Anterior cingulate cortex (tissue), 58 donors: ENCODE data around the gene WNT7A.

Experiments
- DNase-seq, 58 donors: peaks; one replicate each; lab custom pipeline; 2025; lab: John Stamatoyannopoulos, UW

The WNT7A gene

DNA sequence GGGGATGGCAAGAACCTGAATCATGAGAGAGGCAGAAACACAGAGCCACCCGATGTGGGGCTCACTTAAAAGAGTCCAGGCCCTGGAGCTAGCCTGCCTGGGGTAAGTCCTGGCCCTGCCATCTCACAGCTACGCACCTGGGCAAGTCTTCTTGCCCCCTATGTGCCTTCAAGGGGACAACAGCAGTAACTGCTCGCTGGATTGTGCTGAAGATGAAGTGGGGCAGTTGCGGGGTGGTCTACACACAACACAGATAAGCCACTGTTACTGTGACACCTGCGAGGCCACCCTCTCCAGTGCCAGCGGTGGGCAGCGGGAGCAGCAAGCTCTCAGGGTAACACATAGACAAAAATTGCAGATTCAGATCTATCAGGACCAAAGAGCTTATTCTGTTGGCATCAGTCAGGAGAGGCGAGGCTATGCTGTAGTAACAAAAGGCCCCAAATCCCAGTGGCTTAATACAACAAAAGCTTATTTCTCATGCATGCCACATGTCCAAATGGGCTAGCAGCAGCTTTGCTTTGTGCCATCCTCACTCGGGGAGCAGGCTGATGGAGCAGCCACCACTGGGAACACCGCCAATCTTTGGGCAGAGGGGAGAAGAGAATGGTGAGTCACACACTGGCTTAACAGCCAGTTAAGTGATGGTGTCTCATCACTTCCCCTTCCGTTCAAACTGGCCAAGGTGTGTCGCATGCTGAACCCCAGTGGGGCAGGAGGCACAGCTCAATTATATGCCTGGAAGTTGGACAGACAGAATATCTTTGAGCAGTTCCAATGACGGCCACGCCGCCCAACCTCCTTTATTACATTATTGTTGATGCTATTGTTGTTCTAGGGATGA lies 78.3 kb downstream of the WNT7A start:
- no peak for DNase-seq

DNA sequence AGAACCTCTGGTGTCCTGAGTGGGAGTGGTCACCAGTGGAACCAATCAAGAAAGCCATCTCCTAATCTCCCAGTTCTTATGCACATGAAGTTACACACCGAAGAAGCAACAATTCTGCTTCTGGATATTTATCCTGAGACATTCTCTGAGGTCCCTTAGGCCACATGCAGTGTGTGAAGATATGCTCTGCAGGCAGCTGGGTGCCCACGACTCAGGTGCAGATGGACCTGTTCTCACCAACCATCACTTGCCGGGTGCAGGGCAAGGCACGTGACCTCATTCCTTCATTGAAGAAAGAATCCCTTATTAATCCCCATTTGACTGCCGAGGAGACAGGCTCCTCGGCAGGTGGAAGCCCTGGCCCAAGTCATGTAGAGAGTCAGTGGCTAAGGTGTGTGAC lies 79.8 kb downstream of the WNT7A start:
- DNase-seq, result no peak

DNA sequence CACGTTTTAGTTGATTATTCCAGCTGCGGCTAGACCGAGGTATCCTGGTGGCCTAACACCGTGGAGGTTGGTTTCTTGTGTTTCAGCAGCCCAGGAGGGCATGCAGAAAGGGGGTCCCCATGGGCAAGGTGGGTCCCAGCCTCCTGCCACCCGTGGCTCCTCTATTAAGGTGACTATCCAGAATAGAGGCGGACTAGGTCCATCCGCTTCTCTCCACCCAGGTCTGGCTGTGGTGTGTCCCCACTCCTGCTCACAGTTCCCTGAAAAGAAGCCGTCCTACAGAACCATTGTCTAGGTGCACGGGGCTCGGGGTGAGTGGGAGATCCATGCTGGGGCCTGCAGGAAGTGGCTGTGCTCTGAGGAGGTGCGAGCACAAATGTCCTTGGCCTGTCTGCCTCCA lies 81.5 kb downstream of the WNT7A start:
- no peak for DNase-seq

DNA sequence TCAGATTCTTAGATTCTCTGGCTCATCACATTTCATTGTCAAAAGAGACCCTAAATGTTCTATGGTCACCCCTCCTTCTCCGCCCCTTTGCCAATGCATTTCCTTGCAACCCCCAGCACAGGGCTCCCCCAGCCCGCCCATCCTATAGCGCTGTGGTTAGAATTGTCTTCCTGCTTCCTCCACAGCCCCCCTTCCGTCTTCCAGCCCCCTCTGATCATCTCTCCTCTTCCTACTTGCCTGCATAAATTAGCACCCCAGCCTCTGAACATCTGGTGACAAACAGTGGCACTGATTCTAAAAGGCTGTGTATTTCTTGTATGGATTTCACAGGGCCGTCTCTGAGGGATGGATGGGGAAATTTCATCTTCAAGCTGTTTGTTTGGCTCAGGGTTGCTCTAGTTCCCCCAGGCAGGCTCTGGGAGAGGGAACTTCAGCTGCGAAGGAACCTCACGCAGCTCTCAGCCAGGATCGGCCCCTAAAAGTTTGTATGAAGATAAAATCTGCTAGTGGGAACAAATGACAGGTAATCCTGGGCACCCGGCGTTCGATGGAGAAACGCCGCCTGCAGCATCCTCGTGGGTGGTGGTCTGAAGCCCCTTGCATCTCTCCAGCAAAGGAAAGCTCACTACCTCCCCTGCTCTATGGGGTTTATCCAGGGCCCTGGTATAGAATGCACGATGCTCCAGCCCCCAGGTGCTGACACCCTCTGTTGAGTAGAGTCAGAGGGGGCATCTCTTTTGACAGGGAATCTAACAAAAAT lies 83.0 kb downstream of the WNT7A start:
- DNase-seq, result peak in 20 of 58 donors; percentile 9 to 64 (median 41)

DNA sequence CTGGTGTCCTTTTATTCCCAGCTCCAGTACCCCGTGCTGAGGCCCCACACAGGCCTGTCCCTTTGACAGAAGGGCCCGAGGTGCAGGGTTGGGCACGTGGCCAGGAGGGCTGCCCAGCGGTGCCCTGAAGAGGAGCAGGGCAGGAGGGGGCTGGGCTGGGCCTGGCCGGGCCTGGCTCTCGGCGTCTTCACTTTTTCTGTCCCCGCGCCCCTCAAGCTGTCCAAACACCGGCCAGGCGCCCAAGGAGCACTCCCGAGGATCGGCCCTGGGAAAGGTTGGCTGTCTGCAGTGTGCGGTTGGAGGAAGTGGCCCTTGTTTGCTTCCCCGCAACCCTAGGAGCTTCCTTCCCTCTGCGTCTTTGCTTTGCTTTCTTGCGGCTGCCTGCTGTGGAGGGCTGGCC lies 84.1 kb downstream of the WNT7A start:
- no peak for DNase-seq

DNA sequence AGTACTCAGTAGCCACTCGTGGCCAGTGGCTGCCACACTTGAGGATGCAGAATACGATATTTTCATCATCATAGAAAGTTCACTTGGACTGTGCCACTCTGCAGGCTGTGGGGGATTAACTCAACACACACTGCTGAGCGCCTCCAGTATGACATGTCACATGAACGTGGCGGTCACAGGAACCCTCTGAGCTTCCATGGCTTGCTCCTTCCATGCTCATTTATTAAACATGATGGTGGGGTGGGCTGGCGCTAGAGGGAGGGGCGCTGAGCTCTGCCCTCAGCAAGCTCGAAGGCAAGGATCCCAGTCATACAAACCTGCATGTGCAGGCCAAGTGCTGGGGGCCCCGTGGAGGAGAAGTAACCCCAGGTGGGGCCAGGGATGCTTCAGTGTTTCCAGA lies 85.5 kb downstream of the WNT7A start:
- DNase-seq, result no peak

DNA sequence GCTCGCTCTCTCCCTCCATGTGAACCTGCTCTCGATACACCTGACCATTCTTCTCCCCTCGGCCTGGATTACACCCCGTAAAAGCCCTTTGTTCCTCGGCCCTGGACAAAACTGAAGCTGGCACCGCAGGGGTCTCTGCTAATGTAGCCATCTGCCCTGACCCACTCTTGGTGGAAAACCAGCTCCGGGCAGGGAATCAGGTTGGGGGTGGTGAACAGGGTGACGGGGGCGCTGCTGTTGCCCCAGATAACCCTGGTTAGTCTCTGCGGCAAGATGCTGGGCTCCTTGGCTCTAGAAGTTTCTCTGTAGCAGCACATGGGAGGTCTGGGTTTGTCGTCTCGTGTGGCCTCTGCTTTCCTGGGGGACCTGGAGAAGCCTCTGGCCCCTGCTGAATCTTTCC lies 86.4 kb downstream of the WNT7A start:
- DNase-seq, result peak in 1 of 58 donors; percentile 34

DNA sequence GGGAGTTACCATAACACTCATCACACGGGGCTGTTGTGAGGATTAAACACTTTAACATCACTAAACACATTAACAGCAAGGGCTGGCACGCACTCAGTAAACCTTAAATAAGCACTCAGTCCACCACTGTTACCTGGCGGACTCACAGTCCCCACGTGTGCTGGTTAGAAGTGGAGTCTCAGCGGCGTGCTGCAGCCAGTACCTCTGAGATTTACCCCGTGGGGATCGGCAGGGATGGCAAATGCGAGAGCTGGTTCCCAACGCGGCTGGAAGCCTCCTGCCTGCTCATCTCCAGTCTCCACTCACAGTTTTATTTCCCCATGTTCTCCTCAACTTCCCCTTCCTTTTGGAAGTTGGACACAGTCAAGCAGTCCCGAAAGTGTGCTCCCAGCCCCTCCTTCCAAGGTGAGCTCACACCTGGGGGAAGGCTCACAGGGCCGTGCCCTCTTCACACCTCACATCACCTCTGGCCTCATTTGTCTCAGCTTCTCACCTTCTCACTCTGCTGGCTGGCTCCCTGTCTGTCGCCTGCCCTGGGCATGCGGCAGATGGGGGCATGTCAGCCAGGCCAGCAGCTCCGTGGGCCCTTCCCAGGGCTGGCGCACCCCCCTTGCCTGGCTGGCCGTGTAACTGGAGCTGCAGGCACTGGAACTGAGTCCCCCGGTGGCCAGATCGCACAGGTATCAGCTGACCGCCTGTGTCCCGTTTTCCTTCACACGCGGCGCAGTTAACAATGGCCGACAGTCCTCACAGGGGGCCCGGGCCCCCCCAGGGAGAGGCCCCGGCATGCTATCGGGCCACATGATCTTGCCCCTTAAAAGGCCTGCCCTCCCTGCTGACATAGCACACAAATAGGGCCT lies 87.1 kb downstream of the WNT7A start:
- DNase-seq, result peak in 29 of 58 donors; percentile 17 to 68 (median 34)

DNA sequence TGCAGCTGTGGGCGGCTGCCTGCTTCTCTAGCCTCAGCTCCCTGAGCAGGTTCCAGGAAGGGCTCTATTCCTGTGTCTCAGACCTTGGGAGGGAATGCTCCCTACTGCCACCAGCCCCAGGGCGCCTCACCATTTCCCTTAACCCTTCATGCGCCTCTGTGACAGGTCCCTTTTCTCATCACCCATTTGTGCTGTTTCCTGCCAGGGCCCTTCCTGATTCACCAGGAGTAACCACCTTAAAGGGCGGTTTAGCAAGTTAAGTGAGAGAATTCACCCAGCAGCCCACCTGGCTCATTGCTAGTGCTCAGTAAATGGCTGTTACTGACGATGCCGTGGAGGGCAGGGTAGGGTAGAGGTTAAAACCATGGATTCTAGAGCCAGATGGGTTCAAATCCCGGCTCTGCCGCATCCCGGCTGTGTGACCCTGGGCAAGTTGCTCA lies 87.8 kb downstream of the WNT7A start:
- no peak for DNase-seq

DNA sequence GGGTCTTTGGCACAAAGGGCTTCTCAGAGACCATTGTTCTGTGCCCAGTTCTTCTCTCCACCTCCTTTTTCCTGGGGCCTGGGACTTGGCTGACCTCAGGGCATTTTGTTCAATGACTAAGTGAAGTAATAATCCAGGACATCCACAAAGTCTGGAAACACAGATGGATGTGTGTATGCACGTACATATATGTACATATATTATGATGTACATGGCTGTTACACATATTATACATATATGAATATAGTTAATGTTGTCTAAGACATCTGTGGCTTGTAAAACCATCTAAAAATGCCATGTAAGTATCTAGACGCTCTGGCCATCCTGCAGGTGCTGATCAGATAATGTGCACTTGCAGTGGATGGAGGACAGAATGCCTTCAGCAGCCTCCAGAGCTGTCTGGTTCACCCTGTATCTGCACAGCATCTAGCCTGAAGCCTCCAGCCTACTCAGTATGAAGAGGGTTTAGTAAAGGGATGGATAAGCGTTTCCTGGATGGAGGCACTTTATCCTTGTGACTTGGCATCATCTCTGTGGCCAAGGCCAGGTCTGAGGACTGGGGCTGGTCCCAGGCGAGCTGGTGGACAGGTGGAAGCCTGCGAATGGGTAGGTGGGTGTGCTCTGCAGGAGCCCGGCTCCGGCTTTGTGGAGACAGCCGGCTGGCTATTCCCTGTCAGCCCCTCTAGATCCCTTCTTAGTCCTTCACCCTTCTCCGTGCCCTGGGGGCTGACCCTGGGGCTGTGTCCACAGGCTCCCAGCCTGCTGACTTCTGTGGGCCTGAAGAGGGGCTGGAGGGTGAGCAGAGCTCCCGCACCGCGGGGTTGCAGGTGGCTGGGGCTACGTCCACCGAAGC lies 88.4 kb downstream of the WNT7A start:
- DNase-seq, result peak in 1 of 58 donors; percentile 8

DNA sequence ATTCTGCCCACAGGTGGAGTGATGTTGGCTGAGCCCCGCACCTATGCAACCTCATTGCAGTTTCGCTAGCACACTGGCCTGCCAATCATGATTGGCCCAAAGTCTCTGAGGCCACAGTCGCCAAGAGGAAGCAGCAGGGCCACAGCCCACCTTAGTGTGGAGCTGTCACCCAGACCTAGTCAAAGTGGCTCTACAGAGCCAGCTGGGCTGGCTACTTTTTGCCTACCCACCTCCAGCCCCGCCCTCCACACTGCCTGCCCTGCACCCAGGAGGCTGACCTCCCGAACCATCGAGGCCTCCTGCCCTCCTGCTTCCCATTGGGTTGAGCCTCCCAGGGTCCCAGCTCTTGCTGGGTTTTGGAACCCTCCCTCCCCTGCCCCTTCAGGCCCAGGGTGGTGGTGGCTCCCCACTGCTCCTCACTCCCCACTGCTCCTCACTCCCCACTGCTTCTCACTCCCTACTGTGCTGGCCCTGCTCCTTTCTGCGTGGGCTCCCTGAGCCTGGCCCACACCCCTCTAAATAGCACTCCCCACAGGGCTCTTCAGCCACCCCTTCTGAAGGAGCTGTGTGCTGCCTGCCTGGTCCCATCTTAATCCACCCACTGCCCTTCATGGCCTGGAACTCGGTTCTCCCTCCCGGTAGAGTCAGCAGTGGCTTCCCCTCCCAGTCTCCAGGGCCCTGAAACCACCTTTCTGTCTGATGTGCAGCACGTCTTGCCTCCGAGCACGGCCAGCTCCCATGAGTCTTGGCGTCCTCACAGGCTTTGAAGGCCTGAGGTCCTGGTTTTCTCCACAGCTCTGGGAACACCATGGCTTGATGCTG lies 89.3 kb downstream of the WNT7A start:
- peak in 2 of 58 donors; percentile 21 to 23 for DNase-seq

DNA sequence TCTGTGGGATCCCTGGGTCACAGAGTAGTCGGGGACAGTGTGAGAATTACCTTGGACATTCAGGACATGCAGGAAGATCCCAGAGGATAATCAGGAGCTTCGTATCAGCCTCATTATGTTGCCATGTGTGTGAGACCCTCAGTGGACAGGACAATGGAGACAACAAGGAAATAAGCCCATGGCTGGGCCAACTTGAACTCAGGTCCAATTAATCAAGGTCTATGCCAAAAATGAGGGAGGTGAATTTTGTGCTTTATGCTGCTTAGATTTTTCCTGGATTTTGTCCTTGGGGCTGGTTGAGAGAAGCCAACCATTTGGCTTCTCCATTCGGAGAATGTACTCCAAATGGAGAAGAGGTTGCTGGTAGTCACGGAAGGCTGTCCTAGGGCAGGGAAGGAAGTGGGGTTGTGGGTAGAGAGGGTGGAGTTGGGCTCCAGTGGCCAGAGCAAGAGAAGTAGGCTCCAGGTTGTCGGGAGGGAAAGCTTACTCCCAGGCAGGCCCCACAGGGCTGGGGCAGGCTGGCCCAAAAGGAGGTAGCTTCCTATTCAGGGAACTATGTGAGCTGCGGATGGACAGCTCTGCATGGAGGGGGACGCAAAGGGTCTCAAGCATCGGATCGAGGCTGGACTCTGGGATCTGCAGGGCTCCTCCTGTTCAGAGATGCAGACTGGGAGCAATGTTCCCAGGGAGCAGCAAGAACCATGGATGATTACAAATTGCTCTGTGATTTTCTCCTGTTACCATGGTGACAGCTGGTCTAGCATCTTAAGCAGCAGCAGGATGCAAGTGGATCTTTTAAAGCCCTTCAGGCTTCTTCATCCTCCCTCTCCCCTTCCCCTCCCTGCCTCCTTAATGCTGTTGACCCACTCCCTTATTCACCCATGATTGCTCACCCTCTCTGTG lies 91.1 kb downstream of the WNT7A start:
- peak in 13 of 58 donors; percentile 15 to 61 (median 34) for DNase-seq

DNA sequence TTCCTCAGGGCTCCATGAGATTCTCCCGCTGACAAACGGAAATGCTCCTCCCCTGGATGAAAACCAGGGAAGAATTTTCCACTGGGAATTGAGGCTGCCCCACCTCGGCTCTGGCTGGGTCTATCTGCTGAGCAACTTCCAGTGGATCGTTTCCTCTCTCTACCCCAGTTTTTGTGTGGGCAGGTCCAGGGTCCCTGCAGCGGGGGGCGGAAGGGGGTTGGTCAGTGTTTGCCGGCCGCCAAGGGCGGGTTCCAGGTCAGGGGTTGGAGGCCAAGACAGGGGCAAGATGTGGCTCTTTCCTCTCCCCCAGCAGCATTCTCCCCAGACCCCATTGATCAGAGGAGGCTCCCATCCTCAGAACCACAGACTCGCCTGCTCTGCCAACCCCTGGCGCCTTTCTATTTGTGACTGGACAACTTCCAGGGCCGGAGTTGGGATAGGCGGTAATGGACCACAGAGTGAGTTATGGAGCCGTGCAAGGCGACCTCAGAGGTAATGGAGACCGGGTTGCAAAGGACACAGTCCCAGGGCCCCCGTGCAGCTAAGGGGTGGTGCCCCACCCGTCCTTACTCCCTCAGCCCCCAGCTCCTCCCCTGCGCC lies 92.2 kb downstream of the WNT7A start:
- DNase-seq, result peak in 4 of 58 donors; percentile 5 to 20 (median 14)

DNA sequence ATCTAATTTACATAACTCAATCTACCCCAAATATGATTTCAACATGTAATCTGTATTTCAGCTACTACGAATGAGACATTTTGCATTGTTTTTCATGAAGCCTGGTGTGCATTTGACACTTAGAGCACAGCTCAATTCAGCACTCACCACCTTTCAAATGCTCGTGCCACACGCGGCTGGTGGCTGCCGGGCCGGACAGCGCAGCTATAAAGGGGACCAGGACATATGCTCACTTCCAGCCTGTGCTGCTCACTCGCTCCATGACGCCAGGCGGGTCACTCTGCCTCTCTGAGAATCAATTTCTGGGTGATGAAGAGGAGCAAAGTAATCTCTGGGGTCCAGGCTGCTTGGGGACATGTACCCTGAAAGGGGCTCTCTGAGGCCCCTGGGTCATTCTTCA lies 93.1 kb downstream of the WNT7A start:
- no peak for DNase-seq

DNA sequence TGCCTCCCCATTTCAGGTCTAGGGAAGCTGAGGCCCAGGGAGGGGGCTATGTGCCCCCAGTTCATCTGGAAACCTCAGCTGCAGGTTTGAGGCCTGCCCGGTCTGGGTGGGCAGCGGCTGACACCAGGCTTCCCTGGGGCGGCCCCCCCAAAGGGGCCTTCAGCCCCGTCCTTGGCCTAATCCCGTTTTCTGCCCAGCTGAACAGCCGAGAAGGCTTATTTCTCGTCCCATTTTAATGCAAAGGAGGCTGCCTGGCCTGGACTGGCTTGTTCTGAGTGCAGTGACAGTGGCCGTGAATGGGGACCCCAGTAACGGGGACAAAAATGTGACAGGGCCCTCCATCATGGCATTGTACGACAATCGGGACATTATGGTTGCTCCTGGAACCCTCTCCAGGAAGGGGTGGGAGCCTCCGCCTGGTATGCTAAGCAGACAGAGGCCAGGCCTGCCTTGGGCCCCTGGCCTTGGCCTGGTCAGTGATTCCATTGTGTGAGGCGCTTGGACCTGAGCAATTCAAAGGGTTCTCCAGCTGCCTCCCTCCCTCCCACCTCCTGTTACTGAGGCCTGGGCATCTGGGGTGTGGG lies 93.9 kb downstream of the WNT7A start:
- peak in 22 of 58 donors; percentile 9 to 79 (median 50) for DNase-seq

DNA sequence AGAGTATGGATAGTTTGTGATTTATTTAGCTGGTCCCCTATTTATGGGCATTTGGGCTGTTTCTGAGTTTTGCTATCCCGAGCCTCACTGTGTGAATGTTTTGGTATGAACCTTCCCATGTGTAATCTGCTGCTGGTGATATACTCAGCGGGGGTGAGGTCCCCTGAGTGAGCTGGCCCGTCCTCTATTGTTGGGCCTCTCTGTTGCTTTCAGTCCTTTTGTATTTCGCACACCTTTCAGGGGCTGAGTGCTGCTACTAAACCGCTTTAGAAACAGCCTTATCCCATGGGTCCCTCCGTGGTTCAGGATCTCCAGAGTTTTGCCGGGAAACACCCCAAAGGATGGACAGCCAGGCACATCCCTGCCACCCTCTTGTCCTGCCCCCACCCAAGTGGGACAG lies 94.5 kb downstream of the WNT7A start:
- DNase-seq, result no peak

DNA sequence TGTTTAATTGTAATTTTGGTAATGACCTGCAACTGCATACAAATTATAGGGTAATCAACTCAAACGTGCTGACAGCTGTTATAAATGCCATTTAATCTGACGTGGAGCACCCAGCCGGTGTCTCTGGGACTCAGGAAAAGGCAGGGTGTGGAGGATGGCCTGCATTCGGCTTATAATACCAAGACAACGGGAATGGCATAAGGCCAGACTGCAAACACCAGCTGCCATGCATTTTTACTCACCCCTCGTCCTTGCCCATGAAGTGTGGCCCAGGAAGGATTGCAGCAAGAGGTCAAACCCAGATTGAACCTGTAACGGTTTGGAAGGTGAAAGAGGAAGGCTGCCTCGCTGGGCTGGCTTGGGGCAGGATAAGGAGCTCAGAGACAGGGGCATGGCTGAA lies 96.4 kb downstream of the WNT7A start:
- no peak for DNase-seq
